ENCODE measurements around the gene ATP9B.

DNA sequence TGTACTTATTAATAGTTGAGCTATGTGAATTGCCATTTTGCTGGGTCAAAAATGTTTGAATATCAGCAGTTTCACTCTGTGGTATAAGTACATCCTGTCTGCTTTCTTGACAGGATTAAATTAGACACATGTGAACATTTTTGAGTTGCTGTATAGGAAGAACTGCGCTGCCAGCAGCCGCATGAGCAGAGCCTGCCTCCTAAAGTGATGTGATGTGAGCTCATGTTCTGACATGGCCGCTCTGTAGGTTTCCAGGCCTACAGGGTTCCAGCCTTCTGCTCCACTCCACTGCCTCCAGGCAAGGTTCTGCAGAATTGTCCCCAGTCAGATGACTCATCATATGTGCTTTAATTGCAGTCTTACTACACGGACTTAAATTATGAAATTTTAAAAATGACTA, 206.8 kb downstream of the ATP9B start:
- TF ChIP-seq, protein P1, sequence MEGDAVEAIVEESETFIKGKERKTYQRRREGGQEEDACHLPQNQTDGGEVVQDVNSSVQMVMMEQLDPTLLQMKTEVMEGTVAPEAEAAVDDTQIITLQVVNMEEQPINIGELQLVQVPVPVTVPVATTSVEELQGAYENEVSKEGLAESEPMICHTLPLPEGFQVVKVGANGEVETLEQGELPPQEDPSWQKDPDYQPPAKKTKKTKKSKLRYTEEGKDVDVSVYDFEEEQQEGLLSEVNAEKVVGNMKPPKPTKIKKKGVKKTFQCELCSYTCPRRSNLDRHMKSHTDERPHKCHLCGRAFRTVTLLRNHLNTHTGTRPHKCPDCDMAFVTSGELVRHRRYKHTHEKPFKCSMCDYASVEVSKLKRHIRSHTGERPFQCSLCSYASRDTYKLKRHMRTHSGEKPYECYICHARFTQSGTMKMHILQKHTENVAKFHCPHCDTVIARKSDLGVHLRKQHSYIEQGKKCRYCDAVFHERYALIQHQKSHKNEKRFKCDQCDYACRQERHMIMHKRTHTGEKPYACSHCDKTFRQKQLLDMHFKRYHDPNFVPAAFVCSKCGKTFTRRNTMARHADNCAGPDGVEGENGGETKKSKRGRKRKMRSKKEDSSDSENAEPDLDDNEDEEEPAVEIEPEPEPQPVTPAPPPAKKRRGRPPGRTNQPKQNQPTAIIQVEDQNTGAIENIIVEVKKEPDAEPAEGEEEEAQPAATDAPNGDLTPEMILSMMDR (IDR thresholded peaks at IDR 0.05): no peak
- no peak for TF ChIP-seq POLR2A (IDR thresholded peaks at IDR 0.05)
